HEK293T (cell line): ENCODE results near the gene DHX8.

Experiments used
- CTCF ChIA-PET: fragments of 350-600 bp; formaldehyde crosslinking; extraction: SDS; loops from one replicate; lab custom pipeline; 2021; ENCODE audit warnings: antibody characterized with exemption, inconsistent platforms; lab: Yijun Ruan, JAX
- POLR2A ChIA-PET: fragments of 350-600 bp; formaldehyde crosslinking; extraction: SDS; loops from one replicate; lab custom pipeline; 2020; ENCODE audit warnings: antibody characterized with exemption, inconsistent platforms; lab: Yijun Ruan, JAX
- DNase-seq: peaks from one replicate; pipeline ENCODE4 v3.0.0; 2012; ENCODE audit warnings: mixed read lengths; ENCODE audit errors: extremely low spot score
- ARNT ChIP-seq: fragments of 450-650 bp; IDR thresholded peaks from 2 replicates; pipeline ENCODE4 v1.6.1; 2017; ENCODE audit warnings: mild to moderate bottlenecking
- BHLHE40 ChIP-seq: fragments of 450-650 bp; IDR thresholded peaks from 2 replicates; pipeline ENCODE4 v1.6.1; 2016; ENCODE audit warnings: mild to moderate bottlenecking, moderate library complexity, borderline replicate concordance
- CTBP1 ChIP-seq: fragments of 450-650 bp; IDR thresholded peaks from 2 replicates; pipeline ENCODE4 v1.6.1; 2016; ENCODE audit warnings: borderline replicate concordance
- ELF4 ChIP-seq: fragments of 450-650 bp; IDR thresholded peaks from 2 replicates; pipeline ENCODE4 v1.6.1; 2017; ENCODE audit warnings: antibody characterized with exemption
- FOXK2 ChIP-seq: fragments of 450-650 bp; IDR thresholded peaks from 2 replicates; pipeline ENCODE4 v1.6.1; 2016; ENCODE audit warnings: mild to moderate bottlenecking
- FOXM1 ChIP-seq: fragments of 450-650 bp; IDR thresholded peaks from 2 replicates; pipeline ENCODE4 v1.6.1; 2017; ENCODE audit warnings: mild to moderate bottlenecking, borderline replicate concordance
- HDGF ChIP-seq: fragments of 450-650 bp; IDR thresholded peaks from 2 replicates; pipeline ENCODE4 v1.6.1; 2017; ENCODE audit warnings: antibody characterized with exemption, borderline replicate concordance
- L3MBTL2 ChIP-seq: fragments of 450-650 bp; conservative IDR thresholded peaks from 2 replicates; pipeline ENCODE4 v1.6.1; 2016; ENCODE audit warnings: mild to moderate bottlenecking
- LEF1 ChIP-seq: fragments of 450-650 bp; IDR thresholded peaks from 2 replicates; pipeline ENCODE4 v1.6.1; 2017; ENCODE audit warnings: mild to moderate bottlenecking, borderline replicate concordance
- NFRKB ChIP-seq: fragments of 450-650 bp; IDR thresholded peaks from 2 replicates; pipeline ENCODE4 v1.6.1; 2016; ENCODE audit warnings: mild to moderate bottlenecking, moderate library complexity
- PKNOX1 ChIP-seq: fragments of 450-650 bp; IDR thresholded peaks from 2 replicates; pipeline ENCODE4 v1.6.1; 2016
- SP1 ChIP-seq: fragments of 450-650 bp; IDR thresholded peaks from 2 replicates; pipeline ENCODE4 v1.6.1; 2017
- SUZ12 ChIP-seq: fragments of 450-650 bp; IDR thresholded peaks from 2 replicates; pipeline ENCODE4 v1.6.1; 2016; ENCODE audit warnings: mild to moderate bottlenecking
- TARDBP ChIP-seq: fragments of 450-650 bp; IDR thresholded peaks from 2 replicates; pipeline ENCODE4 v1.6.1; 2016
- ZNF384 ChIP-seq: fragments of 450-650 bp; IDR thresholded peaks from 2 replicates; pipeline ENCODE4 v1.6.1; 2016

DHX8 gene

GRCh38 chr17:43442711-43443110 is 41.1 kb upstream of the DHX8 start:
- POLR2A ChIA-PET, result interaction anchor here (0.6 to 1.0 kb wide), 2 partner anchors 75 kb away, joined by 3 to 4 read pairs; no protein-coding TSS in a partner anchor
- CTCF ChIA-PET, result interaction anchor here (0.7 to 1.3 kb wide), 2 partner anchors 42 to 49 kb away, joined by 3 to 4 read pairs; no protein-coding TSS in a partner anchor
- TF ChIP-seq NFRKB, result no peak
- TF ChIP-seq SUZ12, result no peak
- no peak for TF ChIP-seq SP1
- no peak for TF ChIP-seq PKNOX1
- TF ChIP-seq CTBP1, result no peak
- no peak for TF ChIP-seq LEF1
- no peak for DNase-seq

GRCh38 chr17:43443381-43443780 is 40.4 kb upstream of the DHX8 start:
- CTCF ChIA-PET, result interaction anchor here (1.3 kb wide), 1 partner anchor 49 kb away, joined by 4 read pairs; no protein-coding TSS in a partner anchor
- DNase-seq, result no peak
- POLR2A ChIA-PET, result interaction anchor here (0.6 kb wide), 1 partner anchor 75 kb away, joined by 3 read pairs; no protein-coding TSS in a partner anchor
- no peak for TF ChIP-seq ARNT
- no peak for TF ChIP-seq SUZ12
- no peak for TF ChIP-seq NFRKB
- TF ChIP-seq FOXK2, result no peak
- no peak for TF ChIP-seq ZNF384

GRCh38 chr17:43444223-43445008 is 39.4 kb upstream of the DHX8 start:
- TF ChIP-seq BHLHE40, result no peak
- TF ChIP-seq NFRKB, result no peak
- no peak for TF ChIP-seq TARDBP
- no peak for TF ChIP-seq ARNT
- no peak for TF ChIP-seq PKNOX1
- no peak for TF ChIP-seq FOXM1
- TF ChIP-seq FOXK2, result no peak
- no peak for TF ChIP-seq HDGF
- TF ChIP-seq SP1, result no peak
- no peak for TF ChIP-seq L3MBTL2
- no peak for TF ChIP-seq SUZ12
- no peak for TF ChIP-seq LEF1
- TF ChIP-seq ELF4, result no peak
- POLR2A ChIA-PET, result interaction anchor here (1.2 kb wide), 1 partner anchor 76 kb away, joined by 3 read pairs; no protein-coding TSS in a partner anchor
- no peak for DNase-seq
- CTCF ChIA-PET, result interaction anchor here (0.8 kb wide), 1 partner anchor 27 kb away, joined by 3 read pairs; no protein-coding TSS in a partner anchor

- POLR2A ChIA-PET, result interaction anchor here (1.2 kb wide), 1 partner anchor 77 kb away, joined by 3 read pairs; no protein-coding TSS in a partner anchor
- DNase-seq, result no peak
- no peak for TF ChIP-seq BHLHE40
- no peak for TF ChIP-seq FOXK2
- no peak for TF ChIP-seq ARNT
- CTCF ChIA-PET, result no interaction called here
Measured at GRCh38 chr17:43445009-43445589, 38.7 kb upstream of the DHX8 start.

- POLR2A ChIA-PET, result no interaction called here
- CTCF ChIA-PET, result interaction anchor here (1.2 kb wide), 1 partner anchor 37 kb away, joined by 3 read pairs; the partner anchor contains the start of gene DHX8
- no peak for DNase-seq
- TF ChIP-seq FOXM1, result no peak
- TF ChIP-seq SUZ12, result no peak
Measured at GRCh38 chr17:43446773-43447172, 37.0 kb upstream of the DHX8 start.

GRCh38 chr17:43448720-43449469 is 34.9 kb upstream of the DHX8 start:
- ChIA-PET POLR2A (interaction anchor here (1.2 kb wide), 1 partner anchor 81 kb away, joined by 3 read pairs; no protein-coding TSS in a partner anchor), CTCF (no interaction called here)
- no peak for DNase-seq
- TF ChIP-seq SUZ12 (no peak), SP1 (no peak), ARNT (no peak), PKNOX1 (no peak), L3MBTL2 (no peak), FOXK2 (no peak)
